HG02623 (cell line): ENCODE results near the gene LRFN4.

Experiments
- ATAC-seq: cut with Tn5 transposase; IDR thresholded peaks from one replicate; pipeline ENCODE4 v1.9.1; 2021; ENCODE audit warnings: moderate library complexity; ENCODE audit not compliant: unreplicated experiment

The LRFN4 gene

GRCh38 chr11:66870131-66870530 is 13.3 kb downstream of the LRFN4 start:
- no peak for ATAC-seq

GRCh38 chr11:66870616-66871520 is 14.0 kb downstream of the LRFN4 start:
- no peak for ATAC-seq

GRCh38 chr11:66871521-66871901 is 14.6 kb downstream of the LRFN4 start:
- no peak for ATAC-seq

GRCh38 chr11:66874232-66874631 is 17.4 kb downstream of the LRFN4 start:
- no peak for ATAC-seq

- ATAC-seq, result no peak
Observed at GRCh38 chr11:66875378-66875777, 18.5 kb downstream of the LRFN4 start.

GRCh38 chr11:66877588-66878385 is 20.9 kb downstream of the LRFN4 start:
- ATAC-seq, result no peak

- ATAC-seq, result no peak
Observed at GRCh38 chr11:66878474-66878873, 21.6 kb downstream of the LRFN4 start.

GRCh38 chr11:66879000-66879399 is 22.1 kb downstream of the LRFN4 start:
- ATAC-seq, result no peak

- ATAC-seq, result no peak
Observed at GRCh38 chr11:66879583-66879982, 22.7 kb downstream of the LRFN4 start.

GRCh38 chr11:66879999-66880398 is 23.1 kb downstream of the LRFN4 start:
- no peak for ATAC-seq

GRCh38 chr11:66880496-66881450 is 23.9 kb downstream of the LRFN4 start:
- no peak for ATAC-seq

GRCh38 chr11:66881451-66881835 is 24.6 kb downstream of the LRFN4 start:
- no peak for ATAC-seq

GRCh38 chr11:66881927-66882452 is 25.1 kb downstream of the LRFN4 start:
- no peak for ATAC-seq

- ATAC-seq, result no peak
Observed at GRCh38 chr11:66882561-66883015, 25.7 kb downstream of the LRFN4 start.

- ATAC-seq, result no peak
Observed at GRCh38 chr11:66883016-66883965, 26.4 kb downstream of the LRFN4 start.

GRCh38 chr11:66884443-66884842 is 27.6 kb downstream of the LRFN4 start:
- no peak for ATAC-seq

- no peak for ATAC-seq
Observed at GRCh38 chr11:66885469-66885868, 28.6 kb downstream of the LRFN4 start.

- no peak for ATAC-seq
Observed at GRCh38 chr11:66885950-66886440, 29.1 kb downstream of the LRFN4 start.

- ATAC-seq, result no peak
Observed at GRCh38 chr11:66886671-66887221, 29.9 kb downstream of the LRFN4 start.
